ENCODE data around the gene DYSF.
"Not testable (repeated sequence)": the region's sequence is repeated elsewhere in the genome, so short reads cannot be mapped to it uniquely, and the experiment has no call there.

The DYSF gene

DNA sequence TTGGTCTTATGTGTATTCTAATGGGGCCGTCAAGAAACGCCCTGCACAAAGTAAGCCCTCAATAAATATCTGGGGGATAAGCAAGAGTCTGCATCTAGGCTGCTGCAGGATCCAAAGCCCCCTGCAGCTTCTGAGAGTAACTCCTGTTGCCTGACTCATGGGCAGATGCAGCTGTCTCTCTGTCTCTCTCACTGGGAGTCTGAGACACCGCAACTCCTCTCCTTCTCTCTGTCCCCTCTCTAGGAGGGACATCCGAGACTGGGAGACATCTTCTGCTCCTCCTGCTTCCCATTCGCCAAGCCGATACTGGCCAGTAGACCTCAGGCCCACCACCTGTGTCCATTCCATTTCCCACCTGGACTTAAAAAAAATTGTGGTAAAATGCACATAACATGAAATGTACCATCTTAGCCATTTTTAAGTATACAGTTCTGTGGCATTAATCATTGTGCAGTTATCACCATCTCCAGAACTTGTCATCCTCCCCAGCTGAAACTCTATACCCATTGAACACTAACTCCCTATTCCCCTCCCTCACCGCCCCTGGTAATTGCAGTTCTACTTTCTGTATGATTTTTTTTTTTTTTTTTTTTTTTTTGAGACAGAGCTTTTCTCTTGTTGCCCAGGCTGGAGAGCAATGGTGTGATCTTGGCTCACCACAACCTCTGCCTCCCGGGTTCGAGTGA, 20.1 kb downstream of the DYSF start:
- no peak for DNase-seq

DNA sequence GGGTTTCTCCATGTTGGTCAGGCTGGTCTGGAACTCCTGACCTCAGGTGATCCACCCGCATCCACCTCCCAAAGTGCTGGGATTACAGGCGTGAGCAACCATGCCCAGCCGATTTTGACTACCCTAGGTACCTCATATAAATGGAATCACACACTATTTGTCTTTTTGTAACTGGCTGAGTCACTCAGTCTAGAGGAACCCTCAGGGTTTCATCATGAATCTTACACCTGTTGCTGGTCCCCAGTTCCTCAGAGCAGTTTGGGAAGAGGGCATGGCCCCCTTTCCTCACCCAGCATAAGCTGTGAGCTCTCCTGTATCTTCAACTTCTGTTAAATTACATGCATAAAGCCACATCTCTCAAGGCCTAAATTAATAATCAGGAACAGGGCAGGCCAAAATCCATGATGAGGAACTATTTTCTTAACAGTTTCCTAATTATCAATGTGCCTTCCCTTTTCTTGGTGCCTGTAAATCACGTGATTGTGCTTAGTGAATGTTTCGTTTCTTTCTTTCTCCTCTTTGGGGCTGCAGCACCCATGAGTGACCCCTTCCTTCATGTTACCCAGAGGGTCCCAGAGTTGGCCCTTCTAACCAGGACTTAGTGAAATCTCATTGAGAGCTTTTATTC, 20.9 kb downstream of the DYSF start:
- no peak for DNase-seq

GRCh38 chr2:71474744-71475397, 21.5 kb downstream of the DYSF start:
- no peak for DNase-seq

- no peak for DNase-seq
Observed at GRCh38 chr2:71476495-71476894, 23.1 kb downstream of the DYSF start.

DNA sequence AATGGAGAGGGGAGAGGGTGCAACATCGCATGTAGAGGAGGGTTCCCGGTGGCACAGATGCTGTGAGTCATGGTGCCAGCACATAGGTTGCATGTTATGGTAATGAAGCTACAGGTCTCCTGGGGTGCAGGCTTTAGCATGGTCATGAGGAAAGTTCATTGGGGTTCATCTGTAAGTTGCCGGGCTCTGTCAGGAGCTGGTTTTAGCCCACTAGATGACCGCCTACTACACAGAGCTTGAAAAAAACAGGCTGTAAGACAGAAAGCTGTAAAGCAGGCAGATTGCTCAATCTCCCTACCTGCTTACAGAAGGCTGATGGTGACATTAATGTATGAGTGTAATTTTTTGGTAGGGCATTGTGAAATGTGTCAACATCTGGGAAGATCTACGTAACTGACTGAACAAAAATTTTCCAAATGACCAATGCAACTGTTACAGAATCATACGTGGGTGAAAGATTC, 23.9 kb downstream of the DYSF start:
- DNase-seq: no peak

DNA sequence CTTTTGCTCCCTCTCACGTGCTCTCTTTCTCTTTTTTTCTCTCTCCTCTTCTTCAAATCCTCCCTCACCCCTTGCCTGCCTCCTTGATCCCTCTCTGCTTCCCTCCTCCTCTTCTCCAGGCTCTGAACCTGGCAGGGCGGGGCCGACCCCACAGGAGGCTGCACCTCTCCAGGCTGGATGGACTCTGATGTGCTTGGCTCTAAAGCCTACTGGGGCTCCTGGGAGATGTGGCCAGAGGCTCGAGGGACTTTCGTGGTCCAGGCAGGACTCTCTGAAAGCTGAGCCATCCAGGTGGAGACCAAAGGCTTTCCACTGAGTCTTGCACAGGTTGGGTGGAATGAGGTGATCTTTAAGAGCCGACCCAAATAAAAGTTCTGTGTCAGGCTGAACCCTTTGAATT, 25.4 kb downstream of the DYSF start:
- DNase-seq: no peak

- DNase-seq: no peak
Observed at GRCh38 chr2:71479261-71479660, 25.9 kb downstream of the DYSF start.

DNA sequence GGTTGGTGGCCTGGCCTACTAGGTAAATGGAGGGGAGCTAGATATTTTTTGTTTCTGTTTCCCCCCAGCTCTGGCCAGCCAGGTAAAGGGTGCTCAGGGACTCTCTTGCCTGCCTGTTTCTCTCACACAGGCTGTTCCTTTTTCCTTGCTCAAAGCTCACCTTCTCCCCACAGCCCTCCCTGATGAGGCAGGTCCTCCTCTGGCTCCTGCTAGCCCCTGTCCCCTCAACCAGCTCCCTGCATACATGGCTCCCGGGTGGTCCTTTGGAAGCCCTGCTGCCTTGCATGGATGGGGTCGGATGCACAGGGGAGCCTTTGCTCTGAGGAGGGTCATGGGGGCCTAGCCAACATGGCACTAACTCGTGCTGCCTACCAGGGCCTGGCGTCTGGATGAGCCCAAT, 27.8 kb downstream of the DYSF start:
- no peak for DNase-seq

DNA sequence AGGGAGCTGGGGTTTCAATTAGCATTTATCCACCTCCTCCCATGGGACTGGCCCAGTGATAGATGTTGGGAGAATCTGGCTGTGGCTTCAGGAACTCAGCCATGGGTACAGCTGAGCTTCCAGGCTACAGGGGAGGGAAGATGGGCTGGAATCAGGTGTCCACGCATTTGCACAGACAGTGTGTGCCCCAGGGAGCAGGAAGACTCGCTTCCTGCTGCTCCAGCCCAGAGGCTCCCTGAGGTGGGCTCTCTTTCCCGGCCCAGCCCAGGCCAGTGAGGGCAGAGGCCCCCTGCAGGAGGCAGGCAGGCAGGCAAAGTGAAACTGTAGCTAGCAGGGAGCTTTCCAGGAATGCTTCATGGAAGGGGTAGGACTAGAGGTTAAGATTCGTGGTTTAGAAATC, 28.7 kb downstream of the DYSF start:
- no peak for DNase-seq

DNA sequence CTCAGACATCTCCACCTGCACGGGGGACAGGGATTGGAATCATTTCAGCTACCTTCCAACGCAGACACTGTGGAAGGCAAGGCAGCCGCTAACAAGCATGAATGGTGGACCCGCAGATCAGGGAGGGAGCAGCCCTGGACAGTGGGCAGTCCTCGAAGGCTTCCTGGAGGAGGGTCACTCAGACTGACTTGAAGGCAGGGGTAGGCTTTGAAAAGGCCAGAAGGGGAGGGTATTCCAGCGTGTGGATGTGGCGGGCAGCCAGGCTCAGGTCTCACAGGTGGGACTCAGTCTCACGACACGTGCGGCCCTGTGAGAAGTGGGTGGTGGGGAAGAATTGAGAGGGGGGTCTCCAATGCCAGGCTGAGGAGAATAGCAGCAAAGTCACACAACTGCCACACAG, 29.9 kb downstream of the DYSF start:
- no peak for DNase-seq

GRCh38 chr2:71484354-71484753, 31.0 kb downstream of the DYSF start:
- no peak for DNase-seq

GRCh38 chr2:71486881-71487640, 33.7 kb downstream of the DYSF start:
- no peak for DNase-seq

GRCh38 chr2:71491551-71491950, 38.2 kb downstream of the DYSF start:
- not testable (repeated sequence) for DNase-seq

GRCh38 chr2:71492112-71492511, 38.8 kb downstream of the DYSF start:
- no peak for DNase-seq

DNA sequence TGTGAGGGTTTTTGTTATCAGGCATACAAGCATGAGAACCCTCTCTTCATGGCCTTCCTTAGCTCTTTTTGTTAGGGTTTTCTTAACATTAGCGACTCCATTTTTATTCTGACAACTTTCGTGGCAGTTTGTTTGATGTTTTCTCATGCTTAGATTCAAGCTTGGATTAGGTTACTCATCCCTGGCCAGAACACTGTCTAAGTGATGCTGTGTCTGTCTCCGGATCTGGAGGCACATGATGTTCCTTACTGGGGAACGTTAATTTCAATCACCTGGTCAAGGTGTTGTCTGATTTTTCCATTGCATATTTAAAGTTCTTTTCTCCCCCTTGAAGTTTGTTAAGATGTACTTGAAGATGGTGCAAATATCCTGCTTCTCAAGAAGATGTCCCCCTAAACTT, 40.7 kb downstream of the DYSF start:
- DNase-seq: no peak

DNA sequence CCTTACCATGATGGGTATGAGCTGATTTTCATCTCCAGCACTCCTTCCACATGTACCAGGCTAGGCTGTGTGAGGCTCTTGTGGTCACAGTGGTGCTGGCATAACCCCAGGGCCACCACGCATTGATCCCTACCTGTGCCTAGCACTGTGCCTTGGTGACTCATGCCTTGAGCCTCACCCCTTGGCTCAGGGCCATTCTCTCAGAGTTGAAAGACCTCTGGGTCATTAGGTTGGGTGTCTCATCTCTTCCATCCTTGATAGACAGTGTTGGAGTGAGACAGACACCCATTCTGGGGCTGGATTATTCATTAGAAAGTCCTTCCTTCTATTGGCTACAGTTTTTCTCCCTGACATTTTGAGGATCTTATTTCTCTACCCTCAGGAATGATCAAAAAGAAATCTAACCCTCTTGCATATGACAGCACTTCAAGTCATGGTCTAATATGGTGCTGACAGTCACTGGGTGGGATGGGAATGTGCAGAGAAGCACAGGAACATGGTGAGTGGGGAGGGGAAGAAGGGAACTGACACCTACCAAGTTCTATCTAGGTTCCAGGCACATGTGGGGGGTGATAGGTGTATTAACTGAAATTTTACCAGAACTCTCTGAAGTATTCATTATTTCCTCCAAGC, 41.3 kb downstream of the DYSF start:
- DNase-seq: no peak

DNA sequence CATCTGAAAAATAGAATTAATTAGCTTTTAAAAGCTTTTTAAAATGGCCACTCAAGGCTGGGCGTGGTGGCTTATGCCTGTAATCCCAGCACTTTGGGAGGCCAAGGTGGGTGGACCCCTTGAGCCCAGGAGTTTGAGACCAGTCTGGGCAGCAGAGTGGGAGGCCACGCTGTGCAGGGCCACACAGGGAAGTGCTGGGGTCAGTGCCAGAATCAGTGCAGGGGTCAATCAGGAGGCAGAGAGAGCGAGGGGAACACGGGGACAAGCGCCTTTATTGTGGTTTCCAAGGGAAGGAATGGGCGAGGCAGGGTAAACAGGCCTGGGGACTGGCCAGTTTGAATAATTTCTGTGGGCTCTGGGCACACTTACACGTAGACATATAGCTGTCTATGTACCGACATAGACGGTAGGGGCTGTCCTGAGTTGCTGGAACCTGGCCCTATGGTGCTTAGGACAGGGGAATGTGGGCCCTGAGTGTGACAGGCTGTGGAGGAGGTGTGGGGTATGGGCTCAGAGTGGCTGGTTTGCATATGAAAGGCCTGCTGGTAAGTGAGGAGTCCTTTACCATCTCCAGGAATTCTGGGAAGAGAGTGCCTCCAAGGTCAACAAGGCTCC, 42.9 kb downstream of the DYSF start:
- no peak for DNase-seq

DNA sequence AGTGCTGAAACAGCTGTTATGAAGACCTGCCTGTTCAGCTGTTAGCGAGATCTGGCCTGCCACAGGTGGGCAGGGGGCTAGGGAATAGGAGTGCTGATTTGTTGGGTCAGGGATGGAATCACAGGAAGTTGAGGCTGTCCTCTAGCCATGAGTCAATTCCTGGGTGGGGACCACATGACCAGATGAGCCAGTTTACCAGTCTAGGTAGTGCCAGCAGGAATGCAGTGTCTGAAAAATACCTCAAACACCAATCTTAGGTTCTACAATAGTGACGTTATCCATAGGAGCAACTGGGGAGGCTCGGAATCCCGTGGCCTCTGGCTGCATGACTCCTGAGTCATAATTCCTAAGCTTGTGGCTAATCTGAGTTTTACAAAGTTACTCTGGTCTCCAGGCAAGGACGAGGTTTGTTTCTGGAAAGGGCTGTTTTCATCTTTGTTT, 44.9 kb downstream of the DYSF start:
- DNase-seq: no peak

- DNase-seq: no peak
Observed at GRCh38 chr2:71499691-71500090, 46.3 kb downstream of the DYSF start.

GRCh38 chr2:71500426-71501079, 47.2 kb downstream of the DYSF start:
- DNase-seq: no peak

- no peak for DNase-seq
Observed at GRCh38 chr2:71502941-71503738, 49.8 kb downstream of the DYSF start.

Data from stimulated activated CD4-positive, alpha-beta T cell treated with anti-CD3 and anti-CD28 coated beads, Interleukin-4, amount 100 ng/mL, for 24 hours (primary cell).